Measurements from ENCODE around the gene ITM2B. TPM values are rescaled to one million over a fixed set of nuclear protein-coding genes. Genes with fewer than 3 reads are reported as not detected.

Gene ITM2B
- total and polyA plus RNA-seq, 4 donors: 114 to 379 (median 202) TPM

DNA sequence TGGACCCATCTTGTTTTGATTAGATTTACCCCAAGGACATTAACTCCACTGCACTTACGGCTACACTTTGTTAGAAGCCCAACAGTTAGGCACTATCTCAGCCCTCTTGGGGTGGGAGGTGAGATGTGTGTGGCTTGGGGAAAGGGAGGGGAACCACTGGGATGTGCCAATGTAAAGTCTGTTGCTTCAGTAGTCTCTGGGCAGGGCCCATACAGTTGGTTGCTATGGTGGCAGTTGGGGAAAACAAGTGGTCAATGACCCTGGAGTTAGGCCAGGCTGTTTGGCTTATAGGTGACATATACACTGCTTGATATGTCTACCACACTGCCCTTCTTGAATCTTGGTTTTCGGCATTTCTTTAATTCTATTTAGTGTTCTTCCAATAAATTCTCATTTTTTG is 61.6 kb downstream of the ITM2B start:
- H3K4me3 ChIP-seq (ENCODE audit: low read depth in 1 of 3, low read length in 3 of 3): no peak overlapping the region
- no peaks in the 10 kb centered on the region for H3K36me3 ChIP-seq (ENCODE audit: control insufficient read depth in 4 of 4, insufficient read depth in 3 of 4, low read depth in 1 of 4, low read length in 3 of 4)
- TF ChIP-seq, protein P1, sequence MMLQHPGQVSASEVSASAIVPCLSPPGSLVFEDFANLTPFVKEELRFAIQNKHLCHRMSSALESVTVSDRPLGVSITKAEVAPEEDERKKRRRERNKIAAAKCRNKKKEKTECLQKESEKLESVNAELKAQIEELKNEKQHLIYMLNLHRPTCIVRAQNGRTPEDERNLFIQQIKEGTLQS (IDR thresholded peaks at IDR 0.05): no peak
- no peak for TF ChIP-seq EGR1 (IDR thresholded peaks at IDR 0.05; ENCODE audit: low read depth in 2 of 2)
- no peak for TF ChIP-seq RXRA (IDR thresholded peaks at IDR 0.05)
- no peak for TF ChIP-seq GABPA (IDR thresholded peaks at IDR 0.05 in 1 of 2, conservative IDR thresholded peaks at IDR 0.05 in 1 of 2)
- TF ChIP-seq TAF1 (conservative IDR thresholded peaks at IDR 0.05): no peak
- no peak overlapping the region for H3K9ac ChIP-seq (ENCODE audit: low read depth in 1 of 2, low read length in 2 of 2)
- H3K27ac ChIP-seq (ENCODE audit: low read depth in 1 of 2, low read length in 2 of 2): no peak overlapping the region
- DNase-seq (ENCODE audit: low spot score): no peak
- no peaks in the 10 kb centered on the region for H3K9me3 ChIP-seq (ENCODE audit: control insufficient read depth in 4 of 4, low read length in 3 of 4)
- peaks cover 2 to 16% (median 13%) of the 10 kb centered on the region in 4 donors for H3K4me1 ChIP-seq (ENCODE audit: control insufficient read depth in 4 of 4, insufficient read depth in 4 of 4, low read length in 3 of 4)
- 97% methylated on average over 2 of the region's 2 CpGs for WGBS
- H3K27me3 ChIP-seq (ENCODE audit: control insufficient read depth in 4 of 4, insufficient read depth in 4 of 4, low read length in 3 of 4): no peaks in the 10 kb centered on the region

DNA sequence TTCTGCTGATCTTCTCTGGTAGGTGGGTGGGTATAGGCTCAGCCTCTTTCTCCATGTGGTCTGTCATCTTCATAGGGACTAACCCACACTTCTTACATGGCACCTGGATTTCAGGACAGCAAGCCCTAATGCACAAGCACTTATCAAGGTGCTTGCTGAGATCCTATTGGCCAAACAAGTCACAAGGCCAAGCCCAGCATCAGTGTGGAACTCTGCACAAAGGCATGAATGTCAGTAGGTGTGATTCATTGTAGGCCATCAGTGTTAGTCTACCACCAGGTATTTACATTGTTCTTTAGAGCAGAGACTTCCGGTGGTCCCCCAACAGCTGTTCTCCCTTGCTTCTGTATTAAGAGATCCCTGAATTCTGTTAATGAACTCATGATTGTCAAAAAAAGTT is 62.3 kb downstream of the ITM2B start:
- Histone ChIP-seq H3K9me3 (ENCODE audit: control insufficient read depth in 4 of 4, low read length in 3 of 4) (no peaks in the 10 kb centered on the region), H3K4me1 (ENCODE audit: control insufficient read depth in 4 of 4, insufficient read depth in 4 of 4, low read length in 3 of 4) (peaks cover 2 to 16% (median 13%) of the 10 kb centered on the region in 4 donors), H3K27ac (ENCODE audit: low read depth in 1 of 2, low read length in 2 of 2) (no peak overlapping the region), H3K9ac (ENCODE audit: low read depth in 1 of 2, low read length in 2 of 2) (no peak overlapping the region), H3K4me3 (ENCODE audit: low read depth in 1 of 3, low read length in 3 of 3) (no peak overlapping the region), H3K36me3 (ENCODE audit: control insufficient read depth in 4 of 4, insufficient read depth in 3 of 4, low read depth in 1 of 4, low read length in 3 of 4) (no peaks in the 10 kb centered on the region), H3K27me3 (ENCODE audit: control insufficient read depth in 4 of 4, insufficient read depth in 4 of 4, low read length in 3 of 4) (no peaks in the 10 kb centered on the region)
- TF ChIP-seq JUND (IDR thresholded peaks at IDR 0.05) (no peak), HNF4A (conservative IDR thresholded peaks at IDR 0.05) (no peak), TAF1 (conservative IDR thresholded peaks at IDR 0.05) (no peak), RAD21 (IDR thresholded peaks at IDR 0.05) (no peak)
- TF ChIP-seq, protein P2, sequence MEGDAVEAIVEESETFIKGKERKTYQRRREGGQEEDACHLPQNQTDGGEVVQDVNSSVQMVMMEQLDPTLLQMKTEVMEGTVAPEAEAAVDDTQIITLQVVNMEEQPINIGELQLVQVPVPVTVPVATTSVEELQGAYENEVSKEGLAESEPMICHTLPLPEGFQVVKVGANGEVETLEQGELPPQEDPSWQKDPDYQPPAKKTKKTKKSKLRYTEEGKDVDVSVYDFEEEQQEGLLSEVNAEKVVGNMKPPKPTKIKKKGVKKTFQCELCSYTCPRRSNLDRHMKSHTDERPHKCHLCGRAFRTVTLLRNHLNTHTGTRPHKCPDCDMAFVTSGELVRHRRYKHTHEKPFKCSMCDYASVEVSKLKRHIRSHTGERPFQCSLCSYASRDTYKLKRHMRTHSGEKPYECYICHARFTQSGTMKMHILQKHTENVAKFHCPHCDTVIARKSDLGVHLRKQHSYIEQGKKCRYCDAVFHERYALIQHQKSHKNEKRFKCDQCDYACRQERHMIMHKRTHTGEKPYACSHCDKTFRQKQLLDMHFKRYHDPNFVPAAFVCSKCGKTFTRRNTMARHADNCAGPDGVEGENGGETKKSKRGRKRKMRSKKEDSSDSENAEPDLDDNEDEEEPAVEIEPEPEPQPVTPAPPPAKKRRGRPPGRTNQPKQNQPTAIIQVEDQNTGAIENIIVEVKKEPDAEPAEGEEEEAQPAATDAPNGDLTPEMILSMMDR (IDR thresholded peaks at IDR 0.05; ENCODE audit: low read depth, low read length, missing input control): no peak
- TF ChIP-seq, protein P3, sequence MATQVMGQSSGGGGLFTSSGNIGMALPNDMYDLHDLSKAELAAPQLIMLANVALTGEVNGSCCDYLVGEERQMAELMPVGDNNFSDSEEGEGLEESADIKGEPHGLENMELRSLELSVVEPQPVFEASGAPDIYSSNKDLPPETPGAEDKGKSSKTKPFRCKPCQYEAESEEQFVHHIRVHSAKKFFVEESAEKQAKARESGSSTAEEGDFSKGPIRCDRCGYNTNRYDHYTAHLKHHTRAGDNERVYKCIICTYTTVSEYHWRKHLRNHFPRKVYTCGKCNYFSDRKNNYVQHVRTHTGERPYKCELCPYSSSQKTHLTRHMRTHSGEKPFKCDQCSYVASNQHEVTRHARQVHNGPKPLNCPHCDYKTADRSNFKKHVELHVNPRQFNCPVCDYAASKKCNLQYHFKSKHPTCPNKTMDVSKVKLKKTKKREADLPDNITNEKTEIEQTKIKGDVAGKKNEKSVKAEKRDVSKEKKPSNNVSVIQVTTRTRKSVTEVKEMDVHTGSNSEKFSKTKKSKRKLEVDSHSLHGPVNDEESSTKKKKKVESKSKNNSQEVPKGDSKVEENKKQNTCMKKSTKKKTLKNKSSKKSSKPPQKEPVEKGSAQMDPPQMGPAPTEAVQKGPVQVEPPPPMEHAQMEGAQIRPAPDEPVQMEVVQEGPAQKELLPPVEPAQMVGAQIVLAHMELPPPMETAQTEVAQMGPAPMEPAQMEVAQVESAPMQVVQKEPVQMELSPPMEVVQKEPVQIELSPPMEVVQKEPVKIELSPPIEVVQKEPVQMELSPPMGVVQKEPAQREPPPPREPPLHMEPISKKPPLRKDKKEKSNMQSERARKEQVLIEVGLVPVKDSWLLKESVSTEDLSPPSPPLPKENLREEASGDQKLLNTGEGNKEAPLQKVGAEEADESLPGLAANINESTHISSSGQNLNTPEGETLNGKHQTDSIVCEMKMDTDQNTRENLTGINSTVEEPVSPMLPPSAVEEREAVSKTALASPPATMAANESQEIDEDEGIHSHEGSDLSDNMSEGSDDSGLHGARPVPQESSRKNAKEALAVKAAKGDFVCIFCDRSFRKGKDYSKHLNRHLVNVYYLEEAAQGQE (IDR thresholded peaks at IDR 0.05): no peak
- WGBS: 100% methylated on average over 1 of the region's 1 CpG
- no peak for DNase-seq (ENCODE audit: low spot score)

DNA sequence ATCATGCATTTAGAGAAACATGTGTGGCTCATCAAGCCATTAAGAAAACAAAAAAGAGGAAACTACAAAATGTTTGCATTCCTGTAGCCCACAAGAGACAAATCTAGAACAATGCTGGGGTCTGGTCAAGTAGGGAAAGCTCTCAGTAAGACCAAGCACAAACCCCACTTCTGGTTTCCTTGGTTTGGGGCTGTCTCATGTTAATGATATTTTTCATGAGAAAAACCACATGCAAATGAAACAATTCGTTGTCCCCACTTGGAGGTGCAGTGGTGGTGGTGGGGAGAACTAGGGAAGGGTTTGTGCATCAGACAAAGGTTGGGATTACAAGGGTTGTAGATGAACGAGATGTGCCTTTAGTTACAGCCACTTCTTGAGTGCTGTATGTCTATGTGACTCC is 63.5 kb downstream of the ITM2B start:
- Histone ChIP-seq H3K9ac (ENCODE audit: low read depth in 1 of 2, low read length in 2 of 2) (no peak overlapping the region), H3K9me3 (ENCODE audit: control insufficient read depth in 4 of 4, low read length in 3 of 4) (no peaks in the 10 kb centered on the region), H3K4me3 (ENCODE audit: low read depth in 1 of 3, low read length in 3 of 3) (no peak overlapping the region), H3K4me1 (ENCODE audit: control insufficient read depth in 4 of 4, insufficient read depth in 4 of 4, low read length in 3 of 4) (peaks cover 2 to 14% (median 13%) of the 10 kb centered on the region in 4 donors), H3K27me3 (ENCODE audit: control insufficient read depth in 4 of 4, insufficient read depth in 4 of 4, low read length in 3 of 4) (no peaks in the 10 kb centered on the region), H3K27ac (ENCODE audit: low read depth in 1 of 2, low read length in 2 of 2) (no peak overlapping the region), H3K36me3 (ENCODE audit: control insufficient read depth in 4 of 4, insufficient read depth in 3 of 4, low read depth in 1 of 4, low read length in 3 of 4) (no peaks in the 10 kb centered on the region)
- 86% methylated on average over 2 of the region's 2 CpGs for WGBS
- DNase-seq (ENCODE audit: low spot score): no peak
- TF ChIP-seq JUND (IDR thresholded peaks at IDR 0.05): no peak
- no peak for TF ChIP-seq NR2F2 (IDR thresholded peaks at IDR 0.05)
- TF ChIP-seq, protein P1 (IDR thresholded peaks at IDR 0.05): no peak
- TF ChIP-seq HNF4G (IDR thresholded peaks at IDR 0.05): no peak
- no peak for TF ChIP-seq RAD21 (IDR thresholded peaks at IDR 0.05)
- TF ChIP-seq FOXA2 (IDR thresholded peaks at IDR 0.05): no peak
- TF ChIP-seq HNF4A (conservative IDR thresholded peaks at IDR 0.05): no peak
- TF ChIP-seq, protein P4, sequence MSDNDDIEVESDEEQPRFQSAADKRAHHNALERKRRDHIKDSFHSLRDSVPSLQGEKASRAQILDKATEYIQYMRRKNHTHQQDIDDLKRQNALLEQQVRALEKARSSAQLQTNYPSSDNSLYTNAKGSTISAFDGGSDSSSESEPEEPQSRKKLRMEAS (IDR thresholded peaks at IDR 0.05): no peak
- no peak for TF ChIP-seq EGR1 (IDR thresholded peaks at IDR 0.05; ENCODE audit: low read depth in 2 of 2)
- TF ChIP-seq GABPA (IDR thresholded peaks at IDR 0.05 in 1 of 2, conservative IDR thresholded peaks at IDR 0.05 in 1 of 2): no peak
- TF ChIP-seq RXRA (IDR thresholded peaks at IDR 0.05): no peak
- TF ChIP-seq FOXA1 (IDR thresholded peaks at IDR 0.05): no peak
- TF ChIP-seq TAF1 (conservative IDR thresholded peaks at IDR 0.05): no peak
- no peak for TF ChIP-seq YY1 (IDR thresholded peaks at IDR 0.05)
- TF ChIP-seq, protein P3 (IDR thresholded peaks at IDR 0.05): no peak
